Upper lobe of left lung (tissue), 4 donors: ENCODE data around the gene COG6.

ENCODE experiments used
- CTCF ChIP-seq, 6 experiments: fragments of 450-650 bp in 4 of 6; fragments of 200-600 bp in 2 of 6; sonication (generic) in 2 of 6; IDR thresholded peaks; one replicate each; pipeline ENCODE4 v1.5.1; 2016 to 2019; ENCODE audit warnings: antibody characterized with exemption in 6 of 6
- POLR2AphosphoS5 ChIP-seq, 2 donors: sonication (generic); formaldehyde crosslinking; IDR thresholded peaks; one replicate each; pipeline ENCODE4 v1.5.1; 2017; ENCODE audit warnings: antibody characterized with exemption in 2 of 2

GRCh38 chr13:39655569-39656324 lies at the start of gene COG6:
- TF ChIP-seq POLR2AphosphoS5 (IDR thresholded peaks at IDR 0.05), result peak; percentile 44 to 70
- TF ChIP-seq CTCF (IDR thresholded peaks at IDR 0.05), result peak in 2 of 6 experiments; percentile 9 to 31
